IMR-90 (cell line): ENCODE measurements around the gene MORF4L2. TPM values are rescaled to one million over a fixed set of nuclear protein-coding genes. Genes with fewer than 3 reads are reported as not detected.

Experiments
- ATAC-seq: fragments of 200-7000 bp; cut with Tn5 transposase; 2 replicates; pipeline ENCODE4 v1.9.1; 2020; ENCODE audit warnings: low read depth, mild to moderate bottlenecking, moderate library complexity
- BruUV-seq: library from RNA; stranded (reverse); fragments of 400-500 nt; replicated peaks from 2 replicates; lab custom pipeline; 2021; lab: Mats Ljungman, UMichigan
- CTCF ChIA-PET: fragments of 300-600 bp; formaldehyde crosslinking; extraction: SDS; loops from one replicate; lab custom pipeline; 2021; ENCODE audit warnings: antibody characterized with exemption; lab: Yijun Ruan, JAX
- POLR2A ChIA-PET: fragments of 300-600 bp; sonication (Branson Sonifier 250); formaldehyde crosslinking; loops from one replicate; lab custom pipeline; 2022; ENCODE audit warnings: antibody characterized with exemption; ENCODE audit not compliant: unreplicated experiment; lab: Charles Lee
- DNase-seq: peaks from one replicate; pipeline ENCODE4 v3.0.0; 2013
- H2AFZ ChIP-seq: replicated peaks from 2 replicates; pipeline ENCODE3; 2013; ENCODE audit warnings: low read length, mild to moderate bottlenecking; ENCODE audit not compliant: poor library complexity
- H2AK5ac ChIP-seq: 2 replicates; pipeline ENCODE4 v1.6.1; 2013; ENCODE audit warnings: low read depth, low read length, inconsistent platforms
- H2AK9ac ChIP-seq: replicated peaks from 2 replicates; pipeline ENCODE3; 2013; ENCODE audit warnings: mild to moderate bottlenecking, low read depth, low read length, moderate library complexity; ENCODE audit not compliant: poor library complexity
- H2BK120ac ChIP-seq: 2 replicates; pipeline ENCODE4 v1.6.1; 2013; ENCODE audit warnings: low read depth, low read length, inconsistent platforms
- H2BK15ac ChIP-seq: 3 replicates; pipeline ENCODE4 v1.6.1; 2013; ENCODE audit warnings: low read depth, low read length, inconsistent platforms
- H2BK20ac ChIP-seq: 2 replicates; pipeline ENCODE4 v1.6.1; 2013; ENCODE audit warnings: low read depth, mild to moderate bottlenecking, inconsistent platforms, low read length, moderate library complexity
- H2BK5ac ChIP-seq: 2 replicates; pipeline ENCODE4 v1.6.1; 2013; ENCODE audit warnings: mild to moderate bottlenecking, low read depth, low read length, inconsistent platforms; ENCODE audit not compliant: poor library complexity, severe bottlenecking
- H3K14ac ChIP-seq: replicated peaks from 2 replicates; pipeline ENCODE4 v1.6.1; 2013; ENCODE audit warnings: low read depth, low read length, inconsistent platforms
- H3K18ac ChIP-seq: 2 replicates; pipeline ENCODE4 v1.6.1; 2013; ENCODE audit warnings: low read depth, low read length, control low read depth
- H3K23ac ChIP-seq: 2 replicates; pipeline ENCODE4 v1.6.1; 2013; ENCODE audit warnings: low read depth, low read length, inconsistent platforms
- H3K27ac ChIP-seq: 2 replicates; pipeline ENCODE4 v1.5.1; 2013; ENCODE audit warnings: mild to moderate bottlenecking, control low read depth, low read length; ENCODE audit not compliant: insufficient read depth
- H3K27me3 ChIP-seq: 2 replicates; pipeline ENCODE4 v1.6.1; 2013; ENCODE audit warnings: low read length; ENCODE audit not compliant: control insufficient read depth, insufficient read depth
- H3K36me3 ChIP-seq: 2 replicates; pipeline ENCODE4 v1.6.1; 2013; ENCODE audit warnings: low read length, mixed read lengths; ENCODE audit not compliant: control insufficient read depth, insufficient read depth
- H3K4ac ChIP-seq: 2 replicates; pipeline ENCODE4 v1.6.1; 2013; ENCODE audit warnings: low read depth, low read length, inconsistent platforms
- H3K4me1 ChIP-seq: 2 replicates; pipeline ENCODE4 v1.6.1; 2013; ENCODE audit warnings: low read length, mixed read lengths; ENCODE audit not compliant: control insufficient read depth, insufficient read depth
- H3K4me2 ChIP-seq: 2 replicates; pipeline ENCODE4 v1.6.1; 2013; ENCODE audit warnings: low read depth, mild to moderate bottlenecking, control low read depth, low read length, moderate library complexity
- H3K4me3 ChIP-seq: 2 replicates; pipeline ENCODE4 v1.5.1; 2013; ENCODE audit warnings: low read depth, mild to moderate bottlenecking, control low read depth, low read length, moderate library complexity; ENCODE audit not compliant: insufficient read depth
- H3K56ac ChIP-seq: 2 replicates; pipeline ENCODE4 v1.6.1; 2013; ENCODE audit warnings: low read length, inconsistent platforms; ENCODE audit not compliant: insufficient read depth; ENCODE audit errors: extremely low read depth
- H3K79me1 ChIP-seq, 2 experiments: 2 replicates each; pipeline ENCODE4 v1.6.1; 2013; ENCODE audit warnings: low read length in 2 of 2, inconsistent platforms in 1 of 2, low read depth in 1 of 2
- H3K9ac ChIP-seq: 2 replicates; pipeline ENCODE4 v1.6.1; 2013; ENCODE audit warnings: low read depth, low read length, control low read depth
- H3K9me1 ChIP-seq: 2 replicates; pipeline ENCODE4 v1.6.1; 2013; ENCODE audit warnings: low read length, inconsistent platforms; ENCODE audit not compliant: insufficient read depth
- H3K9me3 ChIP-seq: 2 replicates; pipeline ENCODE4 v1.6.1; 2013; ENCODE audit warnings: low read length; ENCODE audit not compliant: control insufficient read depth, insufficient read depth
- H4K20me1 ChIP-seq: 2 replicates; pipeline ENCODE4 v1.6.1; 2013; ENCODE audit warnings: low read length, inconsistent platforms; ENCODE audit not compliant: insufficient read depth
- H4K5ac ChIP-seq: 2 replicates; pipeline ENCODE4 v1.6.1; 2013; ENCODE audit warnings: mild to moderate bottlenecking, low read depth, low read length, control low read depth
- H4K8ac ChIP-seq, 2 experiments: 2 replicates each; pipeline ENCODE4 v1.6.1; 2013; ENCODE audit warnings: low read depth in 2 of 2, low read length in 2 of 2, control low read depth in 1 of 2, inconsistent platforms in 1 of 2
- H4K91ac ChIP-seq: 2 replicates; pipeline ENCODE4 v1.6.1; 2013; ENCODE audit warnings: low read depth, low read length, inconsistent platforms; ENCODE audit not compliant: insufficient read depth
- CHD1 ChIP-seq: IDR thresholded peaks from 2 replicates; pipeline ENCODE4 v1.6.1; 2012; ENCODE audit warnings: low read depth, low read length, improper control_type of control experiment
- FOS ChIP-seq: fragments of 150-350 bp; IDR thresholded peaks from 2 replicates; pipeline ENCODE4 v1.6.1; 2016; ENCODE audit warnings: low read depth, low read length
- NFE2L2 ChIP-seq: fragments of 150-350 bp; IDR thresholded peaks from 2 replicates; pipeline ENCODE4 v1.6.1; 2016; ENCODE audit warnings: low read depth, mild to moderate bottlenecking, low read length
- POLR2A ChIP-seq: IDR thresholded peaks from 2 replicates; pipeline ENCODE4 v1.6.1; 2012; ENCODE audit warnings: mild to moderate bottlenecking, low read depth, low read length
- RCOR1 ChIP-seq: IDR thresholded peaks from 2 replicates; pipeline ENCODE4 v1.6.1; 2012; ENCODE audit warnings: mild to moderate bottlenecking, low read length, improper control_type of control experiment; ENCODE audit not compliant: insufficient replicate concordance
- RFX5 ChIP-seq: IDR thresholded peaks from 2 replicates; pipeline ENCODE4 v1.8.0; 2012; ENCODE audit warnings: low read depth, mild to moderate bottlenecking, low read length, moderate library complexity
- WGBS, 2 experiments: methylation state at CpG; one replicate each; pipeline versions ENCODE4 v1.1.5 to v1.1.7; 2013; ENCODE audit warnings: missing lambda C conversion rate in 2 of 2; ENCODE audit not compliant: insufficient read length in 1 of 2; ENCODE audit errors: extremely low coverage in 2 of 2; 5-methylcytosine and 5-hydroxymethylcytosine counted together
- dilution Hi-C: fragments of 300-500 bp; cut with HindIII; formaldehyde crosslinking; loops from one replicate; pipeline ENCODE4 v1.14.3; 2018; ENCODE audit warnings: low sequenced_read_pairs; ENCODE audit not compliant: unreplicated experiment
- in situ Hi-C: fragments of 300-500 bp; cut with MboI; formaldehyde crosslinking; loops from 3 replicates; pipeline ENCODE4 v1.14.3; 2019; ENCODE audit warnings: low sequenced_read_pairs, inconsistent platforms, mixed read lengths
- intact Hi-C: fragments of 100-400 bp; cut with micrococcal nuclease; formaldehyde crosslinking; loops from 2 replicates; pipeline ENCODE4 v1.10.0; 2022
- polyA plus RNA-seq, 3 experiments: library from polyadenylated mRNA; depleted of rRNA; stranded (reverse); fragments of >200 nt; gene quantifications; 2 replicates each; pipeline ENCODE4 v1.2.3, GENCODE V29; 2012; ENCODE audit warnings: low replicate concordance in 1 of 3
- total RNA-seq: library from RNA; depleted of rRNA; stranded (reverse); fragments of >200 nt; gene quantifications from 2 replicates; pipeline ENCODE4 v1.2.3, GENCODE V29; 2012
- TF ChIP-seq, protein P1 (sequence below): conservative IDR thresholded peaks from 2 replicates; pipeline ENCODE4 v1.5.1; 2012; ENCODE audit warnings: mild to moderate bottlenecking, low read depth, low read length, improper control_type of control experiment
- TF ChIP-seq, protein P2 (sequence below): fragments of 150-350 bp; IDR thresholded peaks from 2 replicates; pipeline ENCODE4 v1.6.1; 2016; ENCODE audit warnings: low read depth, mild to moderate bottlenecking, low read length, moderate library complexity, borderline replicate concordance
- TF ChIP-seq, protein P3 (sequence below): fragments of 150-350 bp; IDR thresholded peaks from 2 replicates; pipeline ENCODE4 v1.6.1; 2017; ENCODE audit warnings: mild to moderate bottlenecking, antibody characterized with exemption, low read length, low read depth

Gene MORF4L2
- total and polyA plus RNA-seq, 2 of the 4 experiments (the other 2 are of a cell fraction): 795 to 1,218 TPM

DNA sequence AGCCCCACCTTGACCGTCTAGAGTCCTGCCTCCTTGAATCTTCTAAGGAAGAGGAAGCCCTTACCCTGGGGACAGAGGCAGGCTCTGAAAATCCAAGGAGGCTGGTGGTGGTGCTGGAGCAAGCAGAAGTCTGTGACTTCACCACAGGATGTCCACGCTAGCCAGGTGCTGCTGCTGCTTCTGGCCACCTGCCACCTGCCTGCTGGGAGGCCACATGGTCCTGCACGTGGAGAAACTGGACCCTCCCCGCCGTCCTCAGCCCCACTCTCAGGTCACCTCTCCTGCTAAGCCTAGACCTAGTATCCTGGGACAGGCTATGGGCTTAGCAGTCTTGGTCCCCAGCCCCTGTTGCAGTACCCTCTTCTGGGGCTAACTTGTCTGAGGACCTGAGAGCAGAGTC lies 40.0 kb upstream of the MORF4L2 start:
- Histone ChIP-seq H3K9me3 (no peaks in the 10 kb centered on the region), H3K27ac (no peak overlapping the region), H3K56ac (no peak overlapping the region), H3K4me1 (peaks cover 5% of the 10 kb centered on the region), H4K20me1 (no peaks in the 10 kb centered on the region), H3K23ac (no peak overlapping the region), H3K4ac (no peak overlapping the region), H2BK20ac (no peak overlapping the region), H2AK9ac (no peak overlapping the region), H2BK15ac (no peak overlapping the region), H3K36me3 (no peaks in the 10 kb centered on the region), H3K4me2 (no peak overlapping the region), H2AK5ac (no peak overlapping the region), H3K9me1 (peaks cover 6% of the 10 kb centered on the region; the same call in 1 of the 2 replicates), H2BK5ac (no peak overlapping the region), H4K5ac (no peak overlapping the region), H3K4me3 (no peak overlapping the region), H2BK120ac (no peak overlapping the region), H3K18ac (no peak overlapping the region), H3K14ac (no peak overlapping the region), H4K8ac (no peak overlapping the region), H2AFZ (no peak overlapping the region), H3K79me1 (no peaks in the 10 kb centered on the region), H4K91ac (no peak overlapping the region), H3K9ac (no peak overlapping the region), H3K27me3 (peaks cover 11% of the 10 kb centered on the region)
- CTCF ChIA-PET: no interaction called here
- DNase-seq (no peak), ATAC-seq (no peak)
- intact Hi-C loops (no loop called here), in situ Hi-C loops (no loop called here), dilution Hi-C loops (no loop called here)
- WGBS, 2 experiments: no CpG with 5 or more reads among the region's 5 CpGs
- TF ChIP-seq, protein P1, sequence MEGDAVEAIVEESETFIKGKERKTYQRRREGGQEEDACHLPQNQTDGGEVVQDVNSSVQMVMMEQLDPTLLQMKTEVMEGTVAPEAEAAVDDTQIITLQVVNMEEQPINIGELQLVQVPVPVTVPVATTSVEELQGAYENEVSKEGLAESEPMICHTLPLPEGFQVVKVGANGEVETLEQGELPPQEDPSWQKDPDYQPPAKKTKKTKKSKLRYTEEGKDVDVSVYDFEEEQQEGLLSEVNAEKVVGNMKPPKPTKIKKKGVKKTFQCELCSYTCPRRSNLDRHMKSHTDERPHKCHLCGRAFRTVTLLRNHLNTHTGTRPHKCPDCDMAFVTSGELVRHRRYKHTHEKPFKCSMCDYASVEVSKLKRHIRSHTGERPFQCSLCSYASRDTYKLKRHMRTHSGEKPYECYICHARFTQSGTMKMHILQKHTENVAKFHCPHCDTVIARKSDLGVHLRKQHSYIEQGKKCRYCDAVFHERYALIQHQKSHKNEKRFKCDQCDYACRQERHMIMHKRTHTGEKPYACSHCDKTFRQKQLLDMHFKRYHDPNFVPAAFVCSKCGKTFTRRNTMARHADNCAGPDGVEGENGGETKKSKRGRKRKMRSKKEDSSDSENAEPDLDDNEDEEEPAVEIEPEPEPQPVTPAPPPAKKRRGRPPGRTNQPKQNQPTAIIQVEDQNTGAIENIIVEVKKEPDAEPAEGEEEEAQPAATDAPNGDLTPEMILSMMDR: no peak
- TF ChIP-seq POLR2A (no peak), RCOR1 (no peak), RFX5 (no peak), NFE2L2 (no peak), CHD1 (no peak), FOS (no peak)
- TF ChIP-seq, protein P2, sequence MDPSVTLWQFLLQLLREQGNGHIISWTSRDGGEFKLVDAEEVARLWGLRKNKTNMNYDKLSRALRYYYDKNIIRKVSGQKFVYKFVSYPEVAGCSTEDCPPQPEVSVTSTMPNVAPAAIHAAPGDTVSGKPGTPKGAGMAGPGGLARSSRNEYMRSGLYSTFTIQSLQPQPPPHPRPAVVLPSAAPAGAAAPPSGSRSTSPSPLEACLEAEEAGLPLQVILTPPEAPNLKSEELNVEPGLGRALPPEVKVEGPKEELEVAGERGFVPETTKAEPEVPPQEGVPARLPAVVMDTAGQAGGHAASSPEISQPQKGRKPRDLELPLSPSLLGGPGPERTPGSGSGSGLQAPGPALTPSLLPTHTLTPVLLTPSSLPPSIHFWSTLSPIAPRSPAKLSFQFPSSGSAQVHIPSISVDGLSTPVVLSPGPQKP: no peak
- TF ChIP-seq, protein P3, sequence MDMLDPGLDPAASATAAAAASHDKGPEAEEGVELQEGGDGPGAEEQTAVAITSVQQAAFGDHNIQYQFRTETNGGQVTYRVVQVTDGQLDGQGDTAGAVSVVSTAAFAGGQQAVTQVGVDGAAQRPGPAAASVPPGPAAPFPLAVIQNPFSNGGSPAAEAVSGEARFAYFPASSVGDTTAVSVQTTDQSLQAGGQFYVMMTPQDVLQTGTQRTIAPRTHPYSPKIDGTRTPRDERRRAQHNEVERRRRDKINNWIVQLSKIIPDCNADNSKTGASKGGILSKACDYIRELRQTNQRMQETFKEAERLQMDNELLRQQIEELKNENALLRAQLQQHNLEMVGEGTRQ: no peak
- POLR2A ChIA-PET: no interaction called here
- no TSS peak for BruUV-seq
